ENCODE measurements around the gene CHRNA9. TPM values are rescaled to one million over a fixed set of nuclear protein-coding genes. Genes with fewer than 3 reads are reported as not detected.

The CHRNA9 gene
- total RNA-seq, 2 donors from 2014 or later: not detected

GRCh38 chr4:40361338-40361737, 26.2 kb downstream of the CHRNA9 start:
- Histone ChIP-seq H3K9me3 (peaks cover 0 to 3% (median 0%) of the 10 kb centered on the region in 3 donors), H3K36me3 (replicated peaks in 1 of 2; ENCODE audit: insufficient read depth in 1 of 2, low read depth in 2 of 2) (no peaks in the 10 kb centered on the region), H3K27ac (no peak overlapping the region), H3K27me3 (no peaks in the 10 kb centered on the region), H3K4me1 (peaks cover 17% of the 10 kb centered on the region), H3K4me3 (no peak overlapping the region)
- WGBS, 2 donors: 96% methylated on average over 3 of the region's 3 CpGs
- DNase-seq (no peak), ATAC-seq (no peak)
- intact Hi-C loops (cut with DNase I): no loop called here
- TF ChIP-seq POLR2A (IDR thresholded peaks at IDR 0.05) (no peak), CTCF (IDR thresholded peaks at IDR 0.05) (no peak)

GRCh38 chr4:40363382-40363920, 28.3 kb downstream of the CHRNA9 start:
- DNase-seq: peak; percentile 27 to 63 (median 56)
- 30 to 34% methylated on average over 9 of the region's 9 CpGs for WGBS, 2 donors
- Histone ChIP-seq H3K4me1 (peaks cover 17% of the 10 kb centered on the region), H3K36me3 (replicated peaks in 1 of 2; ENCODE audit: insufficient read depth in 1 of 2, low read depth in 2 of 2) (no peaks in the 10 kb centered on the region), H3K27ac (peak overlapping the region; percentile 30 to 56 (median 34)), H3K9me3 (peaks cover 0 to 3% (median 0%) of the 10 kb centered on the region in 3 donors), H3K27me3 (no peaks in the 10 kb centered on the region), H3K4me3 (no peak overlapping the region)
- intact Hi-C loops (cut with DNase I): no loop called here
- TF ChIP-seq POLR2A (IDR thresholded peaks at IDR 0.05): no peak
- ATAC-seq: peak; percentile 71

DNA sequence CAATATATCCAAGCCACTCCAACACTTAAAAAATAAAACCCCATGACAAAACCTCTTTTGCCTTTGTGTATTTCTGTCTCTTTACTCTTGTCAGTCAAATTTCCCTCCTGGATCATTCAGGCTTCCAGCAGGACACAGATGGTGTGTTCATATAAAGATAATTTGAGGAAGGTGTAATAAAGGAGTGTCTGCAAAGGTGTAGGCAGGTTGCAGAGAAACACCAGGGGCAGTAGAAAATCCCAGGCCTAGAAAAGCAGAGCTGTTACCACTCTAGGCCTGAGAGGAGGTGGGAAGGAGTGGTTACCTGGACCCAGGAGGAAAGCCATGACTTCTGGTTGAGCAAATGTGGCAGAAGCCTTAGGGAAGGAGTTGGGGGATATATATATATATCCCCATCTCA, 28.8 kb downstream of the CHRNA9 start:
- Histone ChIP-seq H3K4me3 (no peak overlapping the region), H3K27ac (peak overlapping the region; percentile 30 to 56 (median 34)), H3K27me3 (no peaks in the 10 kb centered on the region), H3K36me3 (replicated peaks in 1 of 2; ENCODE audit: insufficient read depth in 1 of 2, low read depth in 2 of 2) (no peaks in the 10 kb centered on the region), H3K9me3 (peaks cover 0 to 3% (median 0%) of the 10 kb centered on the region in 3 donors), H3K4me1 (peaks cover 17% of the 10 kb centered on the region)
- intact Hi-C loops (cut with DNase I): no loop called here
- TF ChIP-seq CTCF (IDR thresholded peaks at IDR 0.05) (no peak), POLR2A (IDR thresholded peaks at IDR 0.05) (no peak)
- ATAC-seq (no peak), DNase-seq (no peak)

GRCh38 chr4:40365766-40366165, 30.6 kb downstream of the CHRNA9 start:
- TF ChIP-seq CTCF (IDR thresholded peaks at IDR 0.05): no peak
- no peak for TF ChIP-seq POLR2A (IDR thresholded peaks at IDR 0.05)
- DNase-seq: no peak
- no peak overlapping the region for H3K4me3 ChIP-seq
- peaks cover 29% of the 10 kb centered on the region for H3K4me1 ChIP-seq
- intact Hi-C loops (cut with DNase I): no loop called here
- no peaks in the 10 kb centered on the region for H3K27me3 ChIP-seq
- 77 to 88% methylated on average over 2 of the region's 2 CpGs for WGBS, 2 donors
- H3K36me3 ChIP-seq (replicated peaks in 1 of 2; ENCODE audit: insufficient read depth in 1 of 2, low read depth in 2 of 2): no peaks in the 10 kb centered on the region
- H3K27ac ChIP-seq: no peak overlapping the region
- no peak for ATAC-seq
- peaks cover 0 to 3% (median 0%) of the 10 kb centered on the region in 3 donors for H3K9me3 ChIP-seq

- H3K9me3 ChIP-seq: no peaks in the 10 kb centered on the region
- H3K36me3 ChIP-seq (replicated peaks in 1 of 2; ENCODE audit: insufficient read depth in 1 of 2, low read depth in 2 of 2): no peaks in the 10 kb centered on the region
- ATAC-seq (no peak), DNase-seq (no peak)
- 67 to 78% methylated on average over 4 of the region's 4 CpGs for WGBS, 2 donors
- H3K4me1 ChIP-seq: peaks cover 29% of the 10 kb centered on the region
- H3K27ac ChIP-seq: no peak overlapping the region
- no peaks in the 10 kb centered on the region for H3K27me3 ChIP-seq
- TF ChIP-seq POLR2A (IDR thresholded peaks at IDR 0.05) (no peak), CTCF (IDR thresholded peaks at IDR 0.05) (no peak)
- intact Hi-C loops (cut with DNase I): no loop called here
- no peak overlapping the region for H3K4me3 ChIP-seq
These were observed 32.3 kb downstream of the CHRNA9 start for GRCh38 chr4:40367451-40367850.
